Astrocyte of the cerebellum (primary cell): ENCODE data around the gene IFIH1.

Experiments
- DNase-seq: peaks from one replicate; pipeline ENCODE4 v3.0.0-alpha.2; 2011; ENCODE audit warnings: low read depth
- H3K4me3 ChIP-seq: 2 replicates; pipeline ENCODE4 v1.5.1; 2011; ENCODE audit warnings: mild to moderate bottlenecking, low read depth, low read length, moderate library complexity
- in situ Hi-C: cut with HindIII; loops from 2 replicates; pipeline ENCODE4 v1.10.0; 2017; ENCODE audit warnings: low sequenced_read_pairs
- TF ChIP-seq, protein P1 (sequence below): IDR thresholded peaks from 2 replicates; pipeline ENCODE4 v1.5.1; 2012; ENCODE audit warnings: low read length, low read depth, moderate library complexity, mild to moderate bottlenecking; ENCODE audit errors: missing control alignments

Gene IFIH1

DNA sequence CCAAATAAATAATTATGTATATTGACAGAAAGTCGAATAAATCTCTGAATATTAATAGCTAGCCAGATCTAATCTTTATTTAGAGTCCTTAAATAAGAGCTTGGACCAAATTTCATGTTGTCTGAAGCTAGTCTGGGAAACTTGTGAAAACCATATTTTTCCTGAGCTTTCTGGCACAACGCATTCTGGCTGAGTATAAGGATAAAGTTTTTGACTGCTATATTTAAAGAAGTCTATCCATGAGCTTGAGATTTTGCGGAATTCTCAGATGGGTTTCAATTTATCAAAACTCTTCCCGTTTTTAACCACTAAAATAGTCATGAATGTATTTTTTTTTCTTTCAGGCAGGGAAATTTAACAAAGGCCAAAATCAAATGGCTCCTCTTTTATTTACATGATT lies 99.1 kb downstream of the IFIH1 start:
- in situ Hi-C loops: no loop called here
- H3K4me3 ChIP-seq: no peak overlapping the region
- TF ChIP-seq, protein P1, sequence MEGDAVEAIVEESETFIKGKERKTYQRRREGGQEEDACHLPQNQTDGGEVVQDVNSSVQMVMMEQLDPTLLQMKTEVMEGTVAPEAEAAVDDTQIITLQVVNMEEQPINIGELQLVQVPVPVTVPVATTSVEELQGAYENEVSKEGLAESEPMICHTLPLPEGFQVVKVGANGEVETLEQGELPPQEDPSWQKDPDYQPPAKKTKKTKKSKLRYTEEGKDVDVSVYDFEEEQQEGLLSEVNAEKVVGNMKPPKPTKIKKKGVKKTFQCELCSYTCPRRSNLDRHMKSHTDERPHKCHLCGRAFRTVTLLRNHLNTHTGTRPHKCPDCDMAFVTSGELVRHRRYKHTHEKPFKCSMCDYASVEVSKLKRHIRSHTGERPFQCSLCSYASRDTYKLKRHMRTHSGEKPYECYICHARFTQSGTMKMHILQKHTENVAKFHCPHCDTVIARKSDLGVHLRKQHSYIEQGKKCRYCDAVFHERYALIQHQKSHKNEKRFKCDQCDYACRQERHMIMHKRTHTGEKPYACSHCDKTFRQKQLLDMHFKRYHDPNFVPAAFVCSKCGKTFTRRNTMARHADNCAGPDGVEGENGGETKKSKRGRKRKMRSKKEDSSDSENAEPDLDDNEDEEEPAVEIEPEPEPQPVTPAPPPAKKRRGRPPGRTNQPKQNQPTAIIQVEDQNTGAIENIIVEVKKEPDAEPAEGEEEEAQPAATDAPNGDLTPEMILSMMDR: no peak
- no peak for DNase-seq

DNA sequence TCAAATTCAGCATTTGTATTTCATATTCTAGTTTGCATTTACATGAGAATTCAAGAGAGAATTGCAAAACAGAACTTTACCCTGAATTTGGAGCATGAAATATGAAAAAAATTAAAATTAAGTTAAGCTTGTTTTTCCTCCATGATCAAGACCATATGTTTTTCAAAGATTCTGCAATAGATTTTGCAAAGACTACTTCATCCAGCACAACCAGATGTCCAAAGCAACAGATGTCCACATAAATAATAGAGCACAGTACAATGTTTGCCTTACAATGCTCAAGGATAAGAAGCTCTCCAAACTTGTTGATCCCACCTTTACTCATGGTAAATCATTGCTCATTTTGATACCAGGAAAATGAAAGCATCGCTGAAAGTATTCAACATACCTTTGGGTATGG lies 100.9 kb downstream of the IFIH1 start:
- DNase-seq: no peak
- no peak overlapping the region for H3K4me3 ChIP-seq
- TF ChIP-seq, protein P1: no peak
- in situ Hi-C loops: no loop called here
